Tibial artery (tissue), 4 donors: ENCODE data around the gene TIMM10.

Source experiments
- DNase-seq, 2 donors: peaks; one replicate each; pipeline ENCODE4 v3.0.0-alpha.2; 2019
- H3K27ac ChIP-seq, 2 donors: fragments of 200-600 bp; sonication (generic) in 1 of 2; 1 replicate in 1 of 2; 2 replicates in 1 of 2; pipeline ENCODE4 v1.5.1; 2018 to 2019; ENCODE audit warnings: mild to moderate bottlenecking in 1 of 2
- H3K27me3 ChIP-seq, 2 donors: fragments of 200-600 bp; sonication (generic) in 1 of 2; one replicate each; pipeline versions ENCODE4 v1.5.1 to v1.6.0; 2016 to 2019
- H3K36me3 ChIP-seq, 3 donors: fragments of 200-600 bp; sonication (generic) in 2 of 3; one replicate each; pipeline ENCODE4 v1.5.1; 2016 to 2019; ENCODE audit warnings: mild to moderate bottlenecking in 2 of 3
- H3K4me1 ChIP-seq, 4 donors: fragments of 200-600 bp; sonication (generic) in 2 of 4; 1 replicate in 3 of 4; 2 replicates in 1 of 4; pipeline ENCODE4 v1.5.1; 2016 to 2019
- H3K4me3 ChIP-seq, 2 donors: fragments of 200-600 bp; sonication (generic) in 1 of 2; 1 replicate in 1 of 2; 2 replicates in 1 of 2; pipeline ENCODE4 v1.5.1; 2018 to 2019; ENCODE audit warnings: mild to moderate bottlenecking in 2 of 2
- H3K9me3 ChIP-seq, 3 donors: fragments of 200-600 bp; sonication (generic) in 1 of 3; one replicate each; pipeline ENCODE4 v1.5.1; 2016 to 2019
- intact Hi-C: fragments of 100-400 bp; cut with DNase I; formaldehyde crosslinking; loops from one replicate; pipeline ENCODE4 v1.15.0; 2023; ENCODE audit warnings: low total_unique reads
- TF ChIP-seq, protein P1 (sequence below), 2 experiments: fragments of 200-600 bp in 1 of 2; fragments of 450-650 bp in 1 of 2; IDR thresholded peaks; one replicate each; pipeline ENCODE4 v1.5.1; 2017 to 2019; ENCODE audit warnings: antibody characterized with exemption in 2 of 2, mild to moderate bottlenecking in 1 of 2, moderate library complexity in 1 of 2

TIMM10 gene

DNA sequence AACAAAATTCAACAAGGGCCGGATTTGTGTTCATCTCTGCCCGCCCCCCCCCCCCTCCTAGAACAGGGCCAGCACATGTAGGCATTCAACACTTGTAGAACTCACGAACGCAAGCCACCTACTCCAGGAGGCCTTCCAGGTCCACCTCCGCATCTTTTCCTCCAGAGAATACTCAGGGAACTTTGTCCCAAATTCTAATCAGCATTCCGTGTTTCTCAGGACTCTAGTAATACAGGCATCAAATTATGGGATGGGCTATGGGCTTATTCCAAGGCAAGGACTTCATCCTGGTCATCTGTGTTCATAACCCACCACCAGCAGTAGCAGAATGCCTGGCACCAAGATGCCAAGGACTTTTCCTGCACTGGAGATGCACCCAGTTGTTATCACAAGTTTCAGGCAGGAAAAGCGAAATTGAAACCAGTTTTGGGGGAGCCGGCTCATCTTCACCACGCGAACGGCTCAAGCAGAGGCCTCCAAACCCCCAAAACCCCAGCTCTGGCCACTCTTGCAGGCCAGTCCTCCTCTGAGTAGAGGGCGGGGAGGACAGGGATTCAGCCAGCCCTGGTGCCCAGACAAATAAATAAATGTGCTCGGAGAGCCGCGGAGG lies 36.5 kb upstream of the TIMM10 start:
- intact Hi-C loops, result loop anchor here (2.0 kb wide), 1 partner anchor 32 kb away; no protein-coding TSS in a partner anchor
- H3K36me3 ChIP-seq, result no peaks in the 10 kb centered on the region
- no peak for DNase-seq
- H3K27ac ChIP-seq, result peak overlapping the region; percentile 67 to 79
- TF ChIP-seq, protein P1, sequence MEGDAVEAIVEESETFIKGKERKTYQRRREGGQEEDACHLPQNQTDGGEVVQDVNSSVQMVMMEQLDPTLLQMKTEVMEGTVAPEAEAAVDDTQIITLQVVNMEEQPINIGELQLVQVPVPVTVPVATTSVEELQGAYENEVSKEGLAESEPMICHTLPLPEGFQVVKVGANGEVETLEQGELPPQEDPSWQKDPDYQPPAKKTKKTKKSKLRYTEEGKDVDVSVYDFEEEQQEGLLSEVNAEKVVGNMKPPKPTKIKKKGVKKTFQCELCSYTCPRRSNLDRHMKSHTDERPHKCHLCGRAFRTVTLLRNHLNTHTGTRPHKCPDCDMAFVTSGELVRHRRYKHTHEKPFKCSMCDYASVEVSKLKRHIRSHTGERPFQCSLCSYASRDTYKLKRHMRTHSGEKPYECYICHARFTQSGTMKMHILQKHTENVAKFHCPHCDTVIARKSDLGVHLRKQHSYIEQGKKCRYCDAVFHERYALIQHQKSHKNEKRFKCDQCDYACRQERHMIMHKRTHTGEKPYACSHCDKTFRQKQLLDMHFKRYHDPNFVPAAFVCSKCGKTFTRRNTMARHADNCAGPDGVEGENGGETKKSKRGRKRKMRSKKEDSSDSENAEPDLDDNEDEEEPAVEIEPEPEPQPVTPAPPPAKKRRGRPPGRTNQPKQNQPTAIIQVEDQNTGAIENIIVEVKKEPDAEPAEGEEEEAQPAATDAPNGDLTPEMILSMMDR (IDR thresholded peaks at IDR 0.05), result no peak
- no peaks in the 10 kb centered on the region for H3K27me3 ChIP-seq
- H3K4me1 ChIP-seq, result peaks cover 0 to 23% (median 12%) of the 10 kb centered on the region in 4 donors
- H3K4me3 ChIP-seq, result peak overlapping the region; percentile 72 to 83
- H3K9me3 ChIP-seq, result no peaks in the 10 kb centered on the region

DNA sequence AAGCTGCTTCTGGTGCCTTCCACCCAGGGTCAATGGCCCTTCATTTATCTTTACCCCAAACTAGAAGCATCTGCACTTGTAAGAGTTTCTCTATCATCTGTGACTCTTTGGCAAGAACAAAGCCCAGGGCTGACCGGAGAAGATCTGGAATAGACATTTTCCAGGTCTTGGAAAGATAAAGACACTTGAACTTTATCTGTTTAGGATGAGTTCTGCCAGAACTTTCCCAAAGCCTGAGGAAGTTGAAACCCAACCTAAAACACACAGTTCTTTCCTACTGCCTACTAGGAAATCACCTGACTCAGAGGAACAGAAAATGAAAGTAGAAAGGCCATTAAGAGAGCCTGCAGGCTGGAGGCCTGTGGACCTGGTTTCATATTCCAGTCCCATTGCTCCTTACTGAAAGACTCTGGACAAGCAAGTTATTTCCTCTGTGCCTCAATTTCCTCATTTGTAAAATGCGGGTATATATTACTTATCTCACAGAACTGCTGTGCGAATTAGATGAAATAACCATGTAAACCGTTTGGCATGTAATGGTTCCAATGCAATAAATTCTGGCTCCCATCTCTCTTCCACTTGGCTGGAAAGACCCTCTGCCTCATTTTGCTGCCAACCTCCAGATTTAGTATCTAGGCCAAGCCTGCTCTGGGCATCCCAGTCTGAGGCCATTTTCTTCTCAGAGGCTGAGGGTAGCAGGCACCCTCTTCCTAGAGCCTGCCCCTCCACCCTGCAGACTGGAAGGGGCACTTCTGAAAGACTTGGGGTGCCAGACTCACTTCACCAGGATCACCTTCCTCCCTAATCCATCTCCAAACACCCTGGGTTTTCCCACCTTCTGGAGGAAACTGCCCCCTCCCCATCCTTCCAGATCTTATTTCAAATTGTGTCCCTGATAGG lies 35.7 kb upstream of the TIMM10 start:
- Histone ChIP-seq H3K27ac (peak overlapping the region; percentile 67 to 79), H3K9me3 (no peaks in the 10 kb centered on the region), H3K4me3 (peak overlapping the region; percentile 72 to 83), H3K4me1 (peaks cover 0 to 23% (median 12%) of the 10 kb centered on the region in 4 donors), H3K27me3 (no peaks in the 10 kb centered on the region), H3K36me3 (no peaks in the 10 kb centered on the region)
- TF ChIP-seq, protein P1 (IDR thresholded peaks at IDR 0.05), result no peak
- intact Hi-C loops, result loop anchor here (2.0 kb wide), 1 partner anchor 33 kb away; no protein-coding TSS in a partner anchor
- peak in 1 of 2 donors; percentile 44 for DNase-seq

DNA sequence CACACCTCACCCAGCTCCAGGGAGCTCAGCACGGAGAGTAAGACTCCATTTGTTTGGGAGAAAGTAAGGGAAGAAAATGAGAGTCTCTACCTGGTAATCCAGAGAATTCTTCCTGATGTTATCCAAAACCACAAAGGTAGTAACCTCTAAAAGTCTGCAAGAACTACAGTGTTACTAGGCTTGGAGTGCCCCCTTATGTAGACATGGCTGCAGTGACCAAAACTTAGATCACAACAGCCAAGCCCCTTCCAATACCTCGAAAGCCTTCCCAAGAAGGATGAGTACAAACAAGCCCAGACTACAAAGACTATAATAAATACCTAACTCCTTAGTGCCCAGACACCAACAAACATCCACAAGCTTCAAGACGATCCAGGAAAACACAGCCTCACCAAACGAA lies 32.0 kb upstream of the TIMM10 start:
- intact Hi-C loops, result no loop called here
- Histone ChIP-seq H3K27ac (no peak overlapping the region), H3K4me1 (peaks cover 0 to 18% (median 7%) of the 10 kb centered on the region in 4 donors), H3K9me3 (no peaks in the 10 kb centered on the region), H3K4me3 (no peak overlapping the region), H3K27me3 (no peaks in the 10 kb centered on the region), H3K36me3 (peaks cover 8 to 25% (median 19%) of the 10 kb centered on the region in 3 donors)
- TF ChIP-seq, protein P1 (IDR thresholded peaks at IDR 0.05), result no peak
- DNase-seq, result no peak

DNA sequence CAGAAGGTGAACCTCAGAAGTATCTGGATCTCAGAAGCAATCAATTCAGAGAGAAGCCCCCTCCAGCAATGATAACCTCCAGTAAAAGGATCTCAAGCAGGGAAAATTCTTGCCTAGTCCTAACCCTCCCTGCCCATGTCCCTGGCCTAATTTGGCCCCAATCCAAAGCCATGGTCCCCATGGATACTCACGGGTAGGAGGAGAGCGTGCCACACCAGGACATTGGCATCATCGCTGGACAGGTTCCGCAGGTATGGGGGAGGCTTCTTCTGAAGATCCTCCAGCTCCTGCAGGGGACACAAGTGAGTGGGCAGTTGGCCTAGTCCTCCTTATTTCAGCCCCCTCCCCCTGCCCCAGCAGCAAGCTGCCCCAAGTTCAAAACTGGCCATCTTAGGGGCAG lies 29.6 kb upstream of the TIMM10 start:
- DNase-seq, result no peak
- Histone ChIP-seq H3K4me1 (peaks cover 0 to 5% (median 0%) of the 10 kb centered on the region in 4 donors), H3K27ac (no peak overlapping the region), H3K27me3 (no peaks in the 10 kb centered on the region), H3K9me3 (no peaks in the 10 kb centered on the region), H3K36me3 (peaks cover 10 to 50% (median 42%) of the 10 kb centered on the region in 3 donors), H3K4me3 (no peak overlapping the region)
- TF ChIP-seq, protein P1 (IDR thresholded peaks at IDR 0.05), result no peak
- intact Hi-C loops, result no loop called here

DNA sequence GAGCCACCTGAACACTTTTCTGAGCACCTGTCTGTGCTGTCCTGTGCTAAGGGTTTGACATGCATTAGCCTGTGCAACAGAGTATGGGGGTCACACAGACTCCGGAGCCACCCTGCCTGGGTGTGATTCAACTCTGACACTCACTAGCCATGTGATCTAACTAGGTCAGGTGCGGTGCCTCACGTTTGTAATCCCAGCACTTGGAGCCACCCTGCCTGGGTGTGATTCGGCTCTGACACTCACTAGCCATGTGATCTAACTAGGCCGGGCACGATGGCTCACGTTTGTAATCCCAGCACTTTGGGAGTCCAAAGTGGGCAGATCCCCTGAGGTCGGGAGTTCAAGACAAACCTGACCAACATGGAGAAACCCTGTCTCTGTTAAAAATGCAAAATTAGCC lies 25.5 kb upstream of the TIMM10 start:
- intact Hi-C loops, result no loop called here
- no peak for DNase-seq
- Histone ChIP-seq H3K27me3 (no peaks in the 10 kb centered on the region), H3K36me3 (peaks cover 44 to 91% (median 79%) of the 10 kb centered on the region in 3 donors), H3K4me1 (no peaks in the 10 kb centered on the region), H3K27ac (no peak overlapping the region), H3K9me3 (no peaks in the 10 kb centered on the region), H3K4me3 (no peak overlapping the region)
- TF ChIP-seq, protein P1 (IDR thresholded peaks at IDR 0.05), result no peak
